Fibroblast of skin of back (primary cell): ENCODE results near the gene PPFIA1.
"Not testable (repeated sequence)": the region's sequence is repeated elsewhere in the genome, so short reads cannot be mapped to it uniquely, and the experiment has no call there.

Source experiments
- DNase-seq: peaks from one replicate; pipeline ENCODE4 v3.0.0-alpha.2; 2013

Gene PPFIA1

GRCh38 chr11:70397336-70397982, 127.0 kb downstream of the PPFIA1 start:
- DNase-seq: peak; percentile 18

- DNase-seq: peak; percentile 82
Measured at GRCh38 chr11:70397983-70398833, 127.7 kb downstream of the PPFIA1 start, which contains the start of gene CTTN. Gene CTTN (plus strand): TSS chr11:70398529. CDS start chr11:70407298, 8,769 bp downstream.

- DNase-seq: no peak
Measured at GRCh38 chr11:70398834-70399680, 128.6 kb downstream of the PPFIA1 start.

- peak; percentile 96 for DNase-seq
Measured at GRCh38 chr11:70399681-70400112, 129.2 kb downstream of the PPFIA1 start.

DNA sequence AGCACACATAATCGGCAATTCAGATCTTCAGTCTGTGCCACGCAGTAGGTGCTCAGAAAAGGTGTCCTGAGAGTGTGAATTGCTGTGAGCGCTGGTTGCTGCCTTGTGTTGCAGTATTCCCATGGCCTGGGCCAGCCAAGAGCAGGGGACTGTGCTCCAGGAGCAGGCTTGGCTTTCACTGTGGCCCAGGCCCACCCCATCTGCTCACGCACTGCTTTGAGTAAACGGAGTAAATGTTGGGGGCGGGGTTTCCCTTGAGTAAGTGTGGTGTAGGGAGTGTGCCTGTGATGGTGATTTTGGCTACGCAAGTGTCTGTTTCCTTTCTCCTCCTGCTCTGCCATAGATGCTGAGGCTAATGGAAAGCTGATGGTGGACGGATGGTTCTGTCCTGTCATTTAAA, 130.2 kb downstream of the PPFIA1 start:
- no peak for DNase-seq

GRCh38 chr11:70402016-70402415, 131.5 kb downstream of the PPFIA1 start:
- DNase-seq: no peak

- DNase-seq: no peak
Measured at GRCh38 chr11:70402685-70403084, 132.2 kb downstream of the PPFIA1 start.

DNA sequence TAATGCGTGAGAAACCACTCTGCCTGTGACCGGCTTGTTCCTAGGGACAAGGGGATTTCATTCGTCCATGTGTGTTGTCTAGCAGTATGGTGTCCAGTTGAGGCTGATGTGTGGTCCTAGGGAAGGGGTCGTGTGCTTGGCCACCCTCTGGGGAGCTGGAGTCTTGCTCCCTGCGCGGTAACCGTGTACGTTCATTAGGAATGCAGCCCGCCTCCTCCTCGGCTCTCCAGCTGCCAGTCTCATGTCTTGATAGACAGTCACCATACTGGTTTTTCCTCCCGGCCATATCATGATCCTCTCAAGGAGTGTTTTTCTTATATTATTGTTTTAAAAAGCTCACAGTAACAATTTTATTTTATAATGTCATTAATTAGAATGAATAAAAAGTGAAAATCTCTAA, 133.8 kb downstream of the PPFIA1 start:
- no peak for DNase-seq

- no peak for DNase-seq
Measured at GRCh38 chr11:70405679-70406395, 135.3 kb downstream of the PPFIA1 start.

GRCh38 chr11:70407121-70407520, 136.6 kb downstream of the PPFIA1 start:
- DNase-seq: no peak

GRCh38 chr11:70407814-70408213, 137.3 kb downstream of the PPFIA1 start:
- no peak for DNase-seq

DNA sequence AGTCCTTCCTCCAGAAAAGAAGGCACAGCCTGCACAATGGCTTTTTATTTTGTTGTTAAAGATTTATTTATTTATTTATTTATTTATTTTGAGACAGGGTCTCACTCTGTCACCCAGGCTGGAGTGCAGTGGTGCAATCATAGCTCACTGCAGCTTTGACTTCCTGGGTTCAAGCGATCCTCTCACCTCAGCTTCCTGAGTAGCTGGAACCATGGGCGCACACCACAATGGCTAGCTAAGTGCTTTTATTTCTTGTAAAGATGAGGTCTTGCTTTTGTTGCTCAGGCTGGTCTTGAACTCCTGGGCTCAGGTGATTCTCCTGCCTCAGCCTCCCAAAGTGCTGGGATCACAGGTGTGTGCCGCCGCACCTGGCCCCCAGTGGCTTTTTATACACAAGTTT, 137.8 kb downstream of the PPFIA1 start:
- DNase-seq: not testable (repeated sequence)

DNA sequence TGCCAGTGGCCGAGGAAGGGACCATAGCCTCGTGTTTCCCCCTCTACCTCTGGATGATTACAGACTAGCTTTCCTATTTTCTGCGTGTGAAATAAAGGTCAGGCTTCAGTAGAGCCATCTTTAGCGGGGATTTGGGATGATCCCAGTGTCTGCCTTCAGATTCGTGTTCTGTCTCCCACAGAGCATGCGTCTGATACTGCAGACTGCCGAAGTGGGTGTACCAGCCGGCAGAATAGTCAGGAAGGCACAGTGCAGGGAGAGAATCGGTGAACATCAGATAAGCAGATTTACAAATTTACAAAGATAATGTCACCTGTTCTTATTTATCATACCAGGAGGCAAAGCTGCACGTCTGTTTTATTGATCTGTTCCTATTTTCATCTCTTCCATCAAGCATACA, 138.9 kb downstream of the PPFIA1 start:
- no peak for DNase-seq

DNA sequence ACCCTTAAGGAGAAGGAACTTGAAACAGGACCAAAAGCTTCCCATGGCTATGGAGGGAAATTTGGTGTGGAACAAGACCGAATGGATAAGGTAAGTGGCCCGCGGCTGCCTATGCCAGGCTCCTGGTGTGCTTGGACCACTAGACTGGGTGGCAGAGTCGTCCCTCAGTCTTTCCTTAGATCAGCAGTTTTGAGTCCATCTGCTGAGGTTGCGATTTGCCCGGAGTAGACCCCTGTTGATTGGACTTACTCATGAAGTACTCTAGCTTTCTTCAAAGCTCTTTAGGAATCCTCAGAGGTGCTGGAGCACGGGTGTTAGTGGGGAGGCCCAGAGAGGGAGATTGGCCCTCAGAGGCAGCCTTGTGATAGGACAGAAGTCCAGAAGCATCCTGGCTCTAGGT, 139.4 kb downstream of the PPFIA1 start:
- DNase-seq: no peak

DNA sequence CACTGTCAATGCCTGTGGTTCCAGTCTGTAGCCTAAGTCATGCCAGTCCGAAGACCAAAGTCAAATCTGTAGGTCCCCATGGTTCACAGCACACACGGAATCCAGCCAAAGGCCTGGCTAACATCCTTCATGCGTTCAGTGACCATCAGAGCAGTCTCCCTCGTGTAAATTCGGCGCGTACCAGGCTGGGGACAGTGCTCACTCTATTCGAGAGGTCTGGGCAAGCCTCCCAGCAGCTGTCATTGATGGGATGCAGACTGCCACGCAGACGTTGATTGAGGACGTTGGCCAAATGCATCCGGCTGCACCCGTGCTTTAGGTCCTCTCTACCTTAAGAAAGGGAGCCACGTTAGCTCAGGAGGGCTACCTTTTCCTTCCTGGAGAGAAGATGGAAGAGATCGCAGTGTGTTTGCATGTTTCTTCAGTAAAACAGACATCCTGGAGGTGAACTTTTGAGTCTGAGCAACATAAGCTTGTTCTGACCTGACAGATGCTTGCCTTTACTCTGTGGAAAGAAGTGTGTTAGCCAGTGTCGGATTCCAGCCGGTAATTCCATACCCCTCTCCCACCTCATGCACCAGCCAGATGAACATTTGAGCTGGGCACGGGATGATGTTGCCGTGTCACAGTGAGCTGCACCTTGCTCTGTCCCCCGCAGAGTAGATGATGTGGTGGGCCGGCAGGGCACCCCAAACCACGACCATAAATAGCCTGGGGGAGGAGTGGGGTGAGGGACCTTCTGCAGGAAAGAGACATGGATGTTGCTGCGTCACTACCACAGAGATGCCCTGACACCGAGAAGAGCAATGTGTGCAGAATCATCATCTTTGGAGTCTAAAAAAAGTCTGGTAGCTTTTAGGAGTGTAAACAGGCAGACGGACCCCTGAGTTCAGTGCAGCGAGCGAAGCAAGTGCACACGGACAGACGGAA, 140.1 kb downstream of the PPFIA1 start:
- DNase-seq: no peak

- no peak for DNase-seq
Measured at GRCh38 chr11:70411713-70412452, 141.4 kb downstream of the PPFIA1 start.

DNA sequence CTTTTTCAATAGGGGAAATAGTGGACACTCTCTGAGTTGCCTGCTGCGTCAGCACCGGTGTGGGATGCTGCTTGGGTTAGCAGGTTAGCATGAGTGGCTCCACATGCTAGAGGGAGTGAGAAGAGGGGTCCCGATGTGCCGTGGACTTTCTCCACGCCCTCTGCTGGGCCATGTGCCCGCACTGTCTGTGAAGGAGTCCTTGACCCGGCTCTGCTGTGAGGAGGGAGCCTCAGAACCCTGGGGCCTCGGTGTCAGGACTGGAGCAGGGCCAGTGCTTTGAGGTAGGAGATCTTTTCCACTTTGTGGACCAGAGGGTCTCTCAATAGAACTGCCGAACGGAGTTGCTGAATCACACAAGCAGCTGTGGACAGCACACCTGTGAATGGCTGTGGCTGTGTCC, 142.7 kb downstream of the PPFIA1 start:
- DNase-seq: no peak

GRCh38 chr11:70414341-70415100, 144.0 kb downstream of the PPFIA1 start:
- DNase-seq: no peak

- DNase-seq: peak; percentile 92
Measured at GRCh38 chr11:70415191-70415590, 144.7 kb downstream of the PPFIA1 start.
